Endothelial cell of umbilical vein (primary cell): ENCODE data around the gene SEZ6L.

Experiments
- CTCF ChIP-seq, 2 donors: IDR thresholded peaks; 1 replicate in 1 of 2; 2 replicates in 1 of 2; pipeline ENCODE4 v1.5.1; 2011; ENCODE audit warnings: low read length in 2 of 2, mild to moderate bottlenecking in 2 of 2, moderate library complexity in 2 of 2, control low read depth in 1 of 2, inconsistent platforms in 1 of 2, low read depth in 1 of 2; ENCODE audit not compliant: insufficient read depth in 1 of 2; ENCODE audit errors: extremely low read depth in 1 of 2
- FOS ChIP-seq: IDR thresholded peaks from 2 replicates; pipeline ENCODE4 v1.6.1; 2011; ENCODE audit warnings: mild to moderate bottlenecking, low read length, moderate library complexity, borderline replicate concordance; ENCODE audit not compliant: insufficient read depth
- GATA2 ChIP-seq: IDR thresholded peaks from 2 replicates; pipeline ENCODE4 v1.7.0; 2011; ENCODE audit warnings: low read depth, mild to moderate bottlenecking, moderate library complexity, mixed read lengths, low read length; ENCODE audit not compliant: insufficient read length, insufficient read depth
- JUN ChIP-seq: IDR thresholded peaks from 2 replicates; pipeline ENCODE4 v1.6.1; 2011; ENCODE audit warnings: borderline replicate concordance, low read depth; ENCODE audit not compliant: insufficient read length, insufficient read depth
- MAX ChIP-seq: IDR thresholded peaks from 2 replicates; pipeline ENCODE4 v1.6.1; 2011; ENCODE audit not compliant: insufficient read depth, insufficient read length
- POLR2A ChIP-seq: IDR thresholded peaks from 2 replicates; pipeline ENCODE4 v1.6.1; 2012; ENCODE audit warnings: low read depth, mild to moderate bottlenecking, control low read depth, low read length
- POLR2AphosphoS5 ChIP-seq: IDR thresholded peaks from 2 replicates; pipeline ENCODE4 v1.6.1; 2012; ENCODE audit warnings: low read depth, mild to moderate bottlenecking, control low read depth, low read length, moderate library complexity; ENCODE audit not compliant: insufficient read depth

- TF ChIP-seq CTCF (IDR thresholded peaks at IDR 0.05; ENCODE audit: extremely low read depth in 1 of 2, insufficient read depth in 1 of 2, low read depth in 1 of 2, low read length in 2 of 2) (no peak), MAX (no peak), POLR2AphosphoS5 (no peak), POLR2A (no peak), JUN (no peak), FOS (no peak), GATA2 (no peak)
Observed at GRCh38 chr22:26348810-26349526, 179.7 kb downstream of the SEZ6L start.
